Activated T-helper 9 cell treated with anti-CD3 and anti-CD28 coated beads, Interleukin-2, amount 50 U/mL, for 16 hours (primary cell): Measurements from ENCODE around the gene SLC4A8.
"Not testable (repeated sequence)": the region's sequence is repeated elsewhere in the genome, so short reads cannot be mapped to it uniquely, and the experiment has no call there.

Source experiments
- DNase-seq: peaks from one replicate; pipeline ENCODE4 v3.0.0-alpha.2; 2020; ENCODE audit warnings: low read depth

The SLC4A8 gene

GRCh38 chr12:51429700-51430099 lies 5.1 kb downstream of the SLC4A8 start:
- DNase-seq = no peak

GRCh38 chr12:51430196-51430895 lies 5.7 kb downstream of the SLC4A8 start:
- no peak for DNase-seq

- DNase-seq = no peak
Measured at GRCh38 chr12:51432921-51433320, 8.3 kb downstream of the SLC4A8 start.

- DNase-seq = no peak
Measured at GRCh38 chr12:51434305-51434704, 9.7 kb downstream of the SLC4A8 start.

- no peak for DNase-seq
Measured at GRCh38 chr12:51437431-51437830, 12.8 kb downstream of the SLC4A8 start.

GRCh38 chr12:51439330-51439729 lies 14.7 kb downstream of the SLC4A8 start:
- DNase-seq = no peak

- no peak for DNase-seq
Measured at GRCh38 chr12:51441583-51441982, 17.0 kb downstream of the SLC4A8 start.

- DNase-seq = no peak
Measured at GRCh38 chr12:51442324-51442723, 17.7 kb downstream of the SLC4A8 start.

GRCh38 chr12:51443573-51443972 lies 18.9 kb downstream of the SLC4A8 start:
- no peak for DNase-seq

- DNase-seq = no peak
Measured at GRCh38 chr12:51448618-51449256, 24.1 kb downstream of the SLC4A8 start.

- no peak for DNase-seq
Measured at GRCh38 chr12:51449580-51450246, 25.1 kb downstream of the SLC4A8 start.

GRCh38 chr12:51450333-51450732 lies 25.7 kb downstream of the SLC4A8 start:
- no peak for DNase-seq

- DNase-seq = no peak
Measured at GRCh38 chr12:51450806-51451205, 26.2 kb downstream of the SLC4A8 start.

GRCh38 chr12:51454016-51454415 lies 29.4 kb downstream of the SLC4A8 start:
- not testable (repeated sequence) for DNase-seq

- DNase-seq = not testable (repeated sequence)
Measured at GRCh38 chr12:51455050-51455449, 30.4 kb downstream of the SLC4A8 start.

- DNase-seq = no peak
Measured at GRCh38 chr12:51458635-51459034, 34.0 kb downstream of the SLC4A8 start.

- no peak for DNase-seq
Measured at GRCh38 chr12:51460519-51460918, 35.9 kb downstream of the SLC4A8 start.

- DNase-seq = no peak
Measured at GRCh38 chr12:51465491-51465890, 40.9 kb downstream of the SLC4A8 start.

- no peak for DNase-seq
Measured at GRCh38 chr12:51470116-51470515, 45.5 kb downstream of the SLC4A8 start.

- DNase-seq = no peak
Measured at GRCh38 chr12:51471111-51471864, 46.7 kb downstream of the SLC4A8 start.

GRCh38 chr12:51472984-51473383 lies 48.4 kb downstream of the SLC4A8 start:
- no peak for DNase-seq

- no peak for DNase-seq
Measured at GRCh38 chr12:51473947-51474346, 49.3 kb downstream of the SLC4A8 start.

- no peak for DNase-seq
Measured at GRCh38 chr12:51475543-51475942, 50.9 kb downstream of the SLC4A8 start.
